Measurements from ENCODE around the gene CHST10.

- TF ChIP-seq, protein P1, sequence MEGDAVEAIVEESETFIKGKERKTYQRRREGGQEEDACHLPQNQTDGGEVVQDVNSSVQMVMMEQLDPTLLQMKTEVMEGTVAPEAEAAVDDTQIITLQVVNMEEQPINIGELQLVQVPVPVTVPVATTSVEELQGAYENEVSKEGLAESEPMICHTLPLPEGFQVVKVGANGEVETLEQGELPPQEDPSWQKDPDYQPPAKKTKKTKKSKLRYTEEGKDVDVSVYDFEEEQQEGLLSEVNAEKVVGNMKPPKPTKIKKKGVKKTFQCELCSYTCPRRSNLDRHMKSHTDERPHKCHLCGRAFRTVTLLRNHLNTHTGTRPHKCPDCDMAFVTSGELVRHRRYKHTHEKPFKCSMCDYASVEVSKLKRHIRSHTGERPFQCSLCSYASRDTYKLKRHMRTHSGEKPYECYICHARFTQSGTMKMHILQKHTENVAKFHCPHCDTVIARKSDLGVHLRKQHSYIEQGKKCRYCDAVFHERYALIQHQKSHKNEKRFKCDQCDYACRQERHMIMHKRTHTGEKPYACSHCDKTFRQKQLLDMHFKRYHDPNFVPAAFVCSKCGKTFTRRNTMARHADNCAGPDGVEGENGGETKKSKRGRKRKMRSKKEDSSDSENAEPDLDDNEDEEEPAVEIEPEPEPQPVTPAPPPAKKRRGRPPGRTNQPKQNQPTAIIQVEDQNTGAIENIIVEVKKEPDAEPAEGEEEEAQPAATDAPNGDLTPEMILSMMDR (IDR thresholded peaks at IDR 0.05 in 8 of 11, conservative IDR thresholded peaks at IDR 0.05 in 3 of 11), result no peak
- TF ChIP-seq POLR2A (IDR thresholded peaks at IDR 0.05), result no peak
- TF ChIP-seq POLR2AphosphoS5 (IDR thresholded peaks at IDR 0.05), result no peak
These were observed 58.9 kb downstream of the CHST10 start for GRCh38 chr2:100358554-100358953.

Data from spleen (tissue), 7 donors.